GM19372 (cell line): ENCODE data around the gene SPRR3.

Source experiments
- ATAC-seq: cut with Tn5 transposase; IDR thresholded peaks from one replicate; pipeline ENCODE4 v1.9.1; 2021; ENCODE audit warnings: mild to moderate bottlenecking, low read depth, moderate library complexity; ENCODE audit not compliant: unreplicated experiment

The SPRR3 gene

GRCh38 chr1:153040950-153041631, 39.5 kb downstream of the SPRR3 start, which contains the start of gene SPRR2D:
Gene SPRR2D (minus strand): TSS chr1:153041120. CDS start chr1:153040346, 774 bp downstream.
- ATAC-seq: no peak

GRCh38 chr1:153049211-153049610, 47.7 kb downstream of the SPRR3 start:
- no peak for ATAC-seq
